Astrocyte of the spinal cord (primary cell): Measurements from ENCODE around the gene ITIH3.

Source experiments
- DNase-seq: peaks from one replicate; pipeline ENCODE4 v3.0.0; 2011; ENCODE audit warnings: low read depth, low spot score
- H3K4me3 ChIP-seq: 2 replicates; pipeline ENCODE4 v1.5.1; 2011; ENCODE audit warnings: low read depth, mild to moderate bottlenecking, low read length, moderate library complexity
- in situ Hi-C: cut with HindIII; loops from 2 replicates; pipeline ENCODE4 v1.10.0; 2017; ENCODE audit warnings: low sequenced_read_pairs
- TF ChIP-seq, protein P1 (sequence below): IDR thresholded peaks from 2 replicates; pipeline ENCODE4 v1.5.1; 2012; ENCODE audit warnings: low read depth, mild to moderate bottlenecking, low read length, inconsistent platforms

The ITIH3 gene, protein sequence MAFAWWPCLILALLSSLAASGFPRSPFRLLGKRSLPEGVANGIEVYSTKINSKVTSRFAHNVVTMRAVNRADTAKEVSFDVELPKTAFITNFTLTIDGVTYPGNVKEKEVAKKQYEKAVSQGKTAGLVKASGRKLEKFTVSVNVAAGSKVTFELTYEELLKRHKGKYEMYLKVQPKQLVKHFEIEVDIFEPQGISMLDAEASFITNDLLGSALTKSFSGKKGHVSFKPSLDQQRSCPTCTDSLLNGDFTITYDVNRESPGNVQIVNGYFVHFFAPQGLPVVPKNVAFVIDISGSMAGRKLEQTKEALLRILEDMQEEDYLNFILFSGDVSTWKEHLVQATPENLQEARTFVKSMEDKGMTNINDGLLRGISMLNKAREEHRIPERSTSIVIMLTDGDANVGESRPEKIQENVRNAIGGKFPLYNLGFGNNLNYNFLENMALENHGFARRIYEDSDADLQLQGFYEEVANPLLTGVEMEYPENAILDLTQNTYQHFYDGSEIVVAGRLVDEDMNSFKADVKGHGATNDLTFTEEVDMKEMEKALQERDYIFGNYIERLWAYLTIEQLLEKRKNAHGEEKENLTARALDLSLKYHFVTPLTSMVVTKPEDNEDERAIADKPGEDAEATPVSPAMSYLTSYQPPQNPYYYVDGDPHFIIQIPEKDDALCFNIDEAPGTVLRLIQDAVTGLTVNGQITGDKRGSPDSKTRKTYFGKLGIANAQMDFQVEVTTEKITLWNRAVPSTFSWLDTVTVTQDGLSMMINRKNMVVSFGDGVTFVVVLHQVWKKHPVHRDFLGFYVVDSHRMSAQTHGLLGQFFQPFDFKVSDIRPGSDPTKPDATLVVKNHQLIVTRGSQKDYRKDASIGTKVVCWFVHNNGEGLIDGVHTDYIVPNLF

DNA sequence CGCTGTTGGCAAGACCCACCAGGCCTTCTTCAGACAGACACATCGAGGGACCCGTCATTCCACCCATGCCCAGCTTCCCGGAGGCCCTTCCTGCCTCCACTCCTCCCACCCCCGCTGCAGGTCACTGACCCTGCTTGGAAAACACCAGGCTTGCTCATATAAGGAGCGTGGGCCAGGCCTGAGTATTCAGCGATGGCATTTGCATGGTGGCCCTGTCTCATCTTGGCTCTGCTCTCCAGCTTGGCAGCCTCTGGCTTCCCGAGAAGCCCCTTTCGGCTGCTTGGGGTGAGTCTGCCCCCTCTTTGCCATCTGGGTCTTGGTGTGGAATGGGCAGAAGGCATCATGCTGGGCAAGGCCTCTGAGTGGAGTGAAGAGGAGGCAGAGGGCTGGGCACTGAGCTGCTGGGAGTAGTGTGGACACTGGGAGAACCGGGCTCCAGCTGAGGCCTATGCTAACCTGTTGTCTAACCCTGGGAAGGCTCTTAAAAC lies at the start of gene ITIH3:
Gene ITIH3 (plus strand): TSS at position 185 of the 488 bp plus-strand sequence. CDS start 8 bp downstream, at position 193.
- TF ChIP-seq, protein P1, sequence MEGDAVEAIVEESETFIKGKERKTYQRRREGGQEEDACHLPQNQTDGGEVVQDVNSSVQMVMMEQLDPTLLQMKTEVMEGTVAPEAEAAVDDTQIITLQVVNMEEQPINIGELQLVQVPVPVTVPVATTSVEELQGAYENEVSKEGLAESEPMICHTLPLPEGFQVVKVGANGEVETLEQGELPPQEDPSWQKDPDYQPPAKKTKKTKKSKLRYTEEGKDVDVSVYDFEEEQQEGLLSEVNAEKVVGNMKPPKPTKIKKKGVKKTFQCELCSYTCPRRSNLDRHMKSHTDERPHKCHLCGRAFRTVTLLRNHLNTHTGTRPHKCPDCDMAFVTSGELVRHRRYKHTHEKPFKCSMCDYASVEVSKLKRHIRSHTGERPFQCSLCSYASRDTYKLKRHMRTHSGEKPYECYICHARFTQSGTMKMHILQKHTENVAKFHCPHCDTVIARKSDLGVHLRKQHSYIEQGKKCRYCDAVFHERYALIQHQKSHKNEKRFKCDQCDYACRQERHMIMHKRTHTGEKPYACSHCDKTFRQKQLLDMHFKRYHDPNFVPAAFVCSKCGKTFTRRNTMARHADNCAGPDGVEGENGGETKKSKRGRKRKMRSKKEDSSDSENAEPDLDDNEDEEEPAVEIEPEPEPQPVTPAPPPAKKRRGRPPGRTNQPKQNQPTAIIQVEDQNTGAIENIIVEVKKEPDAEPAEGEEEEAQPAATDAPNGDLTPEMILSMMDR = no peak
- no peak within 1 kb of the TSS for H3K4me3 ChIP-seq
- in situ Hi-C loops = no loop called here
- no peak for DNase-seq

DNA sequence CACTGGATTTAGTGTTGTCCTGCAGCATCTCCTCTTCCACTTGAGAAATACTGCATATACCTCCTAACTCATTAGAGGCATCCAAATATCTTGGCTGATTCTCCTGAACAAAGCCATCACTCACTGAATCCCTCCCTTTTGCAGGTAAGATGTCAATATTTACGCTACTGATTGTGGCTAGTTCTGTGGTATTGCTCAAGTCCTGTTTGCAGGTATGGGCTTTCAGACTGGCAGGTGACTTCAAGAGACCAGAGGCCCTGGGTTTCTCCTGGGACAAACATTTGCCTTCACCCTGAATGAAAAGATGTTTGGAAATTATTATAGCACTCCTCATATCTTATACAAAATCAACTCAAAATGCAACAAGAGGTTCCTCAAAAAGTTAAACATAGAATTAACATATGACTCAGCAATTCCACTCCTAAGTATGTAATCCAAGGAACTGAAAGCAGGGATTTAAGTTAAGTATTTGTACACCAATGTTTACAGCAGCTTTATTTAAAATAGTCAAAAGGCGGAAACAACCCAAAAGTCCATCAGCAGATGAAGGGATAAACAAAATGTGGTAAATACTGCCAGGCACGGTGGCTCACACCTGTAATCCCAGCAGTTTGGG lies 42.4 kb upstream of the ITIH3 start:
- TF ChIP-seq, protein P1 = no peak
- no peak overlapping the region for H3K4me3 ChIP-seq
- no peak for DNase-seq
- in situ Hi-C loops = no loop called here

DNA sequence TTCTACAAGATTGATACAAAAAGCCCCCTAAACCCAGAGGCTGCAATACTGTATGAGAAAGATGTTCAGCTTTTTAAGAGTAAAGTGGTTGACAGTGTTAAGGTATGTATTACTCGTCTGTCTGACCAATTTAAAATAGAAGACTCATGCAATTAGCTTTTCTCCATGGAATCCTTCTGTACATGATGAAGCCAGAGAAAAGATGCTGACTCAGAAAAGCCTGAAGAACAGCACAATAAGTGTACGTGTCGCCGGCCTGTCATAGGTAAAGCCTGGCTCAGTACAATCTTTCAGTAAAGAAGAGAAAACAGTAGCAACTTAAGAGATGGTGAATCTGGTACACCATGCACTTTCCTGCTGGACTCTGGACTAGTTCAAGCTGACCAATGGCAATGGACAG lies 40.2 kb upstream of the ITIH3 start:
- H3K4me3 ChIP-seq = no peak overlapping the region
- TF ChIP-seq, protein P1 = no peak
- in situ Hi-C loops = no loop called here
- no peak for DNase-seq

DNA sequence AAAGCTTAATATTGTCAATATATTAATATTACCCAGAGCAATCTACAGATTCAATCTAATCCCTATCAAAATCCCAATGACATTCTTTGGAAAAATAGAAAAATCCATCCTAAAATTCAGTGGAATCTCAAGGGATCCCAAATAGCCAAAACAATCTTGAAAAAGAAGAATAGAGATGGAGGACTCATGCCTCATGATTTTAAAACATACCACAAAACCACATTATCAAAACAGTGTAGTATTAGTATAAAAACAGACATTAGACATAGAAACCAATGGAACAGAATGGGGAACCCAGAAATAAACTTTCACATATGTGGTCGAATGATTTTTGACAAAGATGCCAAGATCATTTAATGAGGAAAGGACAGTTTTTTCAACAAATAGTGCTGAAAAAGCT lies 38.5 kb upstream of the ITIH3 start:
- DNase-seq = no peak
- in situ Hi-C loops = no loop called here
- no peak overlapping the region for H3K4me3 ChIP-seq
- TF ChIP-seq, protein P1 = no peak

DNA sequence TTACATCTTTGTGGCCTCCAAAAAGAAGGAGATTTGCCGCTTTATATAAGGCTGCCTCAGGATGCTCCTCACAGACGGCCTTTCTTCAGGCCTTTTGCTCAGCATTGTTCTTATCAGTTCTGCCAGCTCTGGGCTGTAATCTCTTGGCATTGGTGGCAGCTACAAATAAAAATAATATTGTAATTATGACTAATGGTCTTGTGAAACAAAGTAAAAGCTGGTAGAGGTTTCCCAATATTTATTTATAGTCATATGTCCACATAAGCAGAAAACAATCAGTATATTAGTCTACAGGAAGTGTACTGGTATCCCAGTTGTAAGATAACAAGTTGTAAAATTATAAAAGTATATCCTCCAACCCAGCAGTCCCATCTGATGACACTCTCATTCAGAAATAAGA lies 31.1 kb upstream of the ITIH3 start:
- in situ Hi-C loops = no loop called here
- TF ChIP-seq, protein P1 = no peak
- no peak overlapping the region for H3K4me3 ChIP-seq
- DNase-seq = no peak

DNA sequence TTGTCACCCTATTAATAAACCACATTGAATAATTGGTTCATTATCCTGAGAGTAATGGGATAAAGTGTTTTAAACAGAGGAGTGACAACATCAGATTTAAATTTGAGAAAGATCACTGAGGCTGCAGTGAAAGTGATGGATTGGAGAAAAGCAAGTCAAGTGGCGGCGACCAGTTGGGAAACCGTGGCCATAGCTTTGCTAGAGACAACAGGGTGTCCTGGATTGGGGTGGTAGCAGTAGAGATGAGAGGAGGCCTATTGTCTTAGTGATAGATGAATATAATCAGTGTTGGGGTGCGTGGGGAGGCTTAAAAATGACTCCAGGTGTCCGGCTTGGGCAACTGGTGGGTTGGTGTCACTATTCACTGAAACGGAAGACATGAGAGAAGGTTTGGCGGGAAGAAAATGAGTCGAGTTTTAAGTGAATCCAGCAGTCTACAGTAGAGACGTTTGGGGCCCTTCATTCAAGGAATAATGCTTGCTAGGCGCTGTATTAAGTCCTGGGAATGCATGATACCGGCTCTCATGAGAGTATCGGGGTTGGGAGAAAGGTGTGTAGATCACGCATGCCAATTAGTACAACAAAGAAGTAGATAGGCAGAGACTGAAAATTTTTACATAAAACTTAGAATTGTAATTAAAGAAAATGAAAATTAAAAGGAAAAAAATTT lies 24.7 kb upstream of the ITIH3 start:
- TF ChIP-seq, protein P1 = no peak
- DNase-seq = peak; percentile 7
- peak overlapping the region; percentile 74 for H3K4me3 ChIP-seq
- in situ Hi-C loops = no loop called here
